Type B pancreatic cell (in vitro differentiated cells): ENCODE data around the gene RARRES1. TPM values are rescaled to one million over a fixed set of nuclear protein-coding genes. Genes with fewer than 3 reads are reported as not detected.
A peak's percentile ranks its signal among the peaks of the same experiment; 100 is the strongest.

Source experiments
- DNase-seq: peaks from one replicate; pipeline ENCODE4 v3.0.0; 2021; ENCODE audit warnings: mixed read lengths; ENCODE audit not compliant: unreplicated experiment; ENCODE audit errors: extremely low spot score
- H3K27ac Mint-ChIP-seq: 2 replicates; pipeline ENCODE4 v1.8.0; 2021; ENCODE audit warnings: mild to moderate bottlenecking, mixed read lengths
- H3K27me3 Mint-ChIP-seq: 2 replicates; pipeline ENCODE4 v1.8.0; 2021; ENCODE audit warnings: mixed read lengths
- H3K36me3 Mint-ChIP-seq: 2 replicates; pipeline ENCODE4 v1.8.0; 2021; ENCODE audit warnings: mixed read lengths
- H3K4me1 Mint-ChIP-seq: one replicate; pipeline ENCODE4 v1.8.0; 2021; ENCODE audit warnings: mixed read lengths; ENCODE audit not compliant: unreplicated experiment
- H3K4me3 Mint-ChIP-seq: 2 replicates; pipeline ENCODE4 v1.8.0; 2021; ENCODE audit warnings: mild to moderate bottlenecking, mixed read lengths
- H3K9me3 Mint-ChIP-seq: 2 replicates; pipeline ENCODE4 v1.8.0; 2021; ENCODE audit warnings: mixed read lengths
- CTCF ChIP-seq: fragments of 200-600 bp; sonication (generic); conservative IDR thresholded peaks from 2 replicates; pipeline ENCODE4 v1.5.0; 2021; ENCODE audit warnings: antibody characterized with exemption, mild to moderate bottlenecking
- total RNA-seq: library from RNA; stranded (reverse); gene quantifications from 2 replicates; pipeline ENCODE4 v1.2.1, GENCODE V29; 2021; ENCODE audit warnings: low replicate concordance

RARRES1 gene
- total RNA-seq, 1 donor from 2014 or later, result 15.9 TPM

GRCh38 chr3:158771982-158772381 lies 39.7 kb upstream of the RARRES1 start:
- Mint-ChIP-seq H3K36me3 (peaks cover 7% of the 10 kb centered on the region), H3K27ac (peak overlapping the region; percentile 63), H3K27me3 (no peaks in the 10 kb centered on the region), H3K4me3 (no peak overlapping the region), H3K9me3 (no peaks in the 10 kb centered on the region), H3K4me1 (peaks cover 46% of the 10 kb centered on the region)
- TF ChIP-seq CTCF, result no peak
- DNase-seq, result no peak

GRCh38 chr3:158771577-158771976 lies 39.3 kb upstream of the RARRES1 start:
- Mint-ChIP-seq H3K27me3 (no peaks in the 10 kb centered on the region), H3K27ac (peak overlapping the region; percentile 63), H3K4me3 (no peak overlapping the region), H3K4me1 (peaks cover 49% of the 10 kb centered on the region), H3K9me3 (no peaks in the 10 kb centered on the region), H3K36me3 (peaks cover 7% of the 10 kb centered on the region)
- TF ChIP-seq CTCF, result no peak
- DNase-seq, result no peak

GRCh38 chr3:158770741-158771350 lies 38.6 kb upstream of the RARRES1 start:
- no peak for DNase-seq
- Mint-ChIP-seq H3K9me3 (no peaks in the 10 kb centered on the region), H3K27ac (no peak overlapping the region), H3K4me3 (no peak overlapping the region), H3K4me1 (peaks cover 49% of the 10 kb centered on the region), H3K27me3 (no peaks in the 10 kb centered on the region), H3K36me3 (peaks cover 7% of the 10 kb centered on the region)
- TF ChIP-seq CTCF, result no peak

- H3K27ac Mint-ChIP-seq, result peak overlapping the region; percentile 91
- peaks cover 3% of the 10 kb centered on the region for H3K36me3 Mint-ChIP-seq
- peaks cover 44% of the 10 kb centered on the region for H3K4me1 Mint-ChIP-seq
- H3K9me3 Mint-ChIP-seq, result no peaks in the 10 kb centered on the region
- no peak for TF ChIP-seq CTCF
- no peak overlapping the region for H3K4me3 Mint-ChIP-seq
- H3K27me3 Mint-ChIP-seq, result no peaks in the 10 kb centered on the region
- DNase-seq, result no peak
Observed at GRCh38 chr3:158769952-158770740, 37.9 kb upstream of the RARRES1 start.

GRCh38 chr3:158769549-158769948 lies 37.3 kb upstream of the RARRES1 start:
- no peaks in the 10 kb centered on the region for H3K9me3 Mint-ChIP-seq
- H3K27ac Mint-ChIP-seq, result peak overlapping the region; percentile 91
- H3K27me3 Mint-ChIP-seq, result no peaks in the 10 kb centered on the region
- peak overlapping the region; percentile 62 for H3K4me3 Mint-ChIP-seq
- no peaks in the 10 kb centered on the region for H3K36me3 Mint-ChIP-seq
- no peak for DNase-seq
- peaks cover 39% of the 10 kb centered on the region for H3K4me1 Mint-ChIP-seq
- no peak for TF ChIP-seq CTCF
